Measurements from ENCODE around the gene MTFP1.

MTFP1 gene

DNA sequence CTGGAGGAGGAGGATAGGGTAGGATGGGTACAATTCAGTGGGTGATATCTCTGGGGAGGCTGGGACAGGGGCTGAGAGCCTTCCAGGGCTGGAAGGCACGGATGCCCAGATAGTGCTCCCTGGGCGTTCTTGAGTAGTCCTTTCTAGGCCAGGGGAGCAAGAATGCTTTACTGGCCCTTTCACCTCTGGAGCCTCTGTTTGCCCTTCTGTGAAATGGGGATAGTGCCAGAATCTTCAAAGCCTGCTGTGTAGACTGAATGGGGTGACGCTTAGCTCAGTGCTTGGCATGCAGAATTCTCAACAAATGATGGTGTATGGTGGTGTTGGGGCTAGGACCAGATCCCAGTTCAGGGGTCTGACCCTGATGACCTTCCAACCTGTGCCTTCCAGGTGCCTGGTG lies 7.7 kb downstream of the MTFP1 start:
- DNase-seq (ENCODE audit: extremely low read depth, low read depth), result no peak
- H3K4me3 ChIP-seq (replicated peaks; ENCODE audit: low read depth, low read length), result no peak overlapping the region
- TF ChIP-seq, protein P1, sequence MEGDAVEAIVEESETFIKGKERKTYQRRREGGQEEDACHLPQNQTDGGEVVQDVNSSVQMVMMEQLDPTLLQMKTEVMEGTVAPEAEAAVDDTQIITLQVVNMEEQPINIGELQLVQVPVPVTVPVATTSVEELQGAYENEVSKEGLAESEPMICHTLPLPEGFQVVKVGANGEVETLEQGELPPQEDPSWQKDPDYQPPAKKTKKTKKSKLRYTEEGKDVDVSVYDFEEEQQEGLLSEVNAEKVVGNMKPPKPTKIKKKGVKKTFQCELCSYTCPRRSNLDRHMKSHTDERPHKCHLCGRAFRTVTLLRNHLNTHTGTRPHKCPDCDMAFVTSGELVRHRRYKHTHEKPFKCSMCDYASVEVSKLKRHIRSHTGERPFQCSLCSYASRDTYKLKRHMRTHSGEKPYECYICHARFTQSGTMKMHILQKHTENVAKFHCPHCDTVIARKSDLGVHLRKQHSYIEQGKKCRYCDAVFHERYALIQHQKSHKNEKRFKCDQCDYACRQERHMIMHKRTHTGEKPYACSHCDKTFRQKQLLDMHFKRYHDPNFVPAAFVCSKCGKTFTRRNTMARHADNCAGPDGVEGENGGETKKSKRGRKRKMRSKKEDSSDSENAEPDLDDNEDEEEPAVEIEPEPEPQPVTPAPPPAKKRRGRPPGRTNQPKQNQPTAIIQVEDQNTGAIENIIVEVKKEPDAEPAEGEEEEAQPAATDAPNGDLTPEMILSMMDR (IDR thresholded peaks at IDR 0.05; ENCODE audit: low read depth, low read length, missing control alignments), result no peak

DNA sequence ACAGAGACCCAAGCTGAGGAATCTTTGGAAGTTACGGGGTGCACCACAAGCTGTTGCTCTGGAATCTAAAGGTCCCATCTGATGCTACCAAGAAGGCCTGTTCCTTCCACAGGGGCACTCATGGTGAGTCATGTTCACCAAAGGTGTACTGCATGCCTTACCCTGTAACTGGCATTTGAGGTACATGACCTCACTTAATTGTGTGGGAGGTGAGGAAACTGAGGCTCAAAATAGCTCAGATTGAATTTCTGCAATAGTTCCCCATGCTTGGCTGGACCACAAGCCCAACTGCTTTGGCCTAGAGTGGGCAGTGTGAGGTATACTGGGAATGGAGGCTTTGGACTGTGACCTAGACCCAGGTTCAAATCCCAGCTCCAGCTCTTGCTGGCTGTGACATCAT lies 8.2 kb downstream of the MTFP1 start:
- TF ChIP-seq, protein P1 (IDR thresholded peaks at IDR 0.05; ENCODE audit: low read depth, low read length, missing control alignments), result no peak
- H3K4me3 ChIP-seq (replicated peaks; ENCODE audit: low read depth, low read length), result no peak overlapping the region
- DNase-seq (ENCODE audit: extremely low read depth, low read depth), result no peak

DNA sequence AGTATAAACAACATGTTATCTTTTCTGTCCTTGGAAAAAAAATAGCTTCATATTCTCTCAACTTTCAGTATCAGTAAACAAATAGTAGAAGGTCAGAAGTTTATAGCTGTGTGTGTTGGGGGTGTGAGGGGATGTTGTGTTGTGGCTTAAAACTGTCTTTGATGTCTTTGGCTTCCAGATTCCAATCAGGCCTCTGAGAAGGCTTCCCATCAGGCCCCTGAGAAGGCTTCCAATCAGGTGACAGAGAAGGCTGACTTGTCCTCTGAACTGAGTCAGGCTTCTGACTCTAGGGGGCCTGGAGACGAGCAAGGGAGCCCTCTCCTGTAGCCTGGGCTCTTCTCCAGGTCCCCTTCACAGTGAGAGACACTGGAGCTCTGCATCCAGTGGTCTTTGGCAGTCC lies 9.3 kb downstream of the MTFP1 start:
- no peak overlapping the region for H3K4me3 ChIP-seq (replicated peaks; ENCODE audit: low read depth, low read length)
- DNase-seq (ENCODE audit: extremely low read depth, low read depth), result no peak
- TF ChIP-seq, protein P1 (IDR thresholded peaks at IDR 0.05; ENCODE audit: low read depth, low read length, missing control alignments), result no peak

- TF ChIP-seq, protein P1 (IDR thresholded peaks at IDR 0.05; ENCODE audit: low read depth, low read length, missing control alignments), result no peak
- no peak for DNase-seq (ENCODE audit: extremely low read depth, low read depth)
- H3K4me3 ChIP-seq (replicated peaks; ENCODE audit: low read depth, low read length), result no peak overlapping the region
These were observed 10.1 kb downstream of the MTFP1 start for GRCh38 chr22:30435674-30436126.

DNA sequence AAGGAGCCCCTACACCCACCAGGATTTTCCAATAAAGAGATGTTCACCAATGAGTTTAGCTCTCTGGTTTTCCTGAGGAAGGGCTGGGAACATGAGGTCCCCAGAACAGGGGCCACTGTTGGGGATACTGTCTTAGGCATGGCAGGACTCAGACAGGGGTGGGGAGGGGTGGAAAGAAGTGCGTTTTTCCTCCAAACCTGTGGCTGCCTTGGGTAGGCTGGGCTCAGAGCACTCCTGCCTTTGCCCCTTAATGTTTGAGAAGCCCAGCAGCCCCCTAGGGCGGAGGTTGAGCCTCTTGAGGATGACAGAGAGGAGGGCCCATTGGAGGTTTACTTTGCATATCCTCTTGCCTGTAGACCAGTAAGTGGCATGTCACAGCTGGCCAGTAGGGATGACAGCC lies 10.6 kb downstream of the MTFP1 start:
- TF ChIP-seq, protein P1 (IDR thresholded peaks at IDR 0.05; ENCODE audit: low read depth, low read length, missing control alignments), result no peak
- no peak overlapping the region for H3K4me3 ChIP-seq (replicated peaks; ENCODE audit: low read depth, low read length)
- no peak for DNase-seq (ENCODE audit: extremely low read depth, low read depth)

DNA sequence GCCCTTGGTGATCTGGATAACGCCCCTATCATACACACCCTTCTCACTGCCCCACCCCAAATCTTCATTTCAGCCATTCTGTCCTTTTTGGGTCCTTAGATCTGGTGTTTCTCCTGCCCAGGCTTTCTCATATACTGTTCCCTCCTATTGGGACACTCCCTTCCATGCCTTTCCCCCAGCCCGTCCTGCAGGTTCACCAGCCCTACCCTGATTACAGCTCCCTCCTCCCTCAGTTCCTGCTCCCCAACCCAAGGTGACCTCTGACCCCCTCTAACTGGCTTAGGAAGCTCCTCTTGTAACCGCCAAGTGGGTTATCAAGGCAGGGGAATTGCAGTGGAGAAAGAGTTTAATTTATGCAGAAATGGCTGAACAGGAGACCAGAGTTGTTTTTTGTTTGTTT lies 13.0 kb downstream of the MTFP1 start:
- DNase-seq (ENCODE audit: extremely low read depth, low read depth), result no peak
- TF ChIP-seq, protein P1 (IDR thresholded peaks at IDR 0.05; ENCODE audit: low read depth, low read length, missing control alignments), result no peak
- no peak overlapping the region for H3K4me3 ChIP-seq (replicated peaks; ENCODE audit: low read depth, low read length)

GRCh38 chr22:30439226-30439625 lies 13.7 kb downstream of the MTFP1 start:
- TF ChIP-seq, protein P1 (IDR thresholded peaks at IDR 0.05; ENCODE audit: low read depth, low read length, missing control alignments), result no peak
- no peak overlapping the region for H3K4me3 ChIP-seq (replicated peaks; ENCODE audit: low read depth, low read length)
- DNase-seq (ENCODE audit: extremely low read depth, low read depth), result no peak
